ENCODE results near the gene SAMD13.

Gene SAMD13

DNA sequence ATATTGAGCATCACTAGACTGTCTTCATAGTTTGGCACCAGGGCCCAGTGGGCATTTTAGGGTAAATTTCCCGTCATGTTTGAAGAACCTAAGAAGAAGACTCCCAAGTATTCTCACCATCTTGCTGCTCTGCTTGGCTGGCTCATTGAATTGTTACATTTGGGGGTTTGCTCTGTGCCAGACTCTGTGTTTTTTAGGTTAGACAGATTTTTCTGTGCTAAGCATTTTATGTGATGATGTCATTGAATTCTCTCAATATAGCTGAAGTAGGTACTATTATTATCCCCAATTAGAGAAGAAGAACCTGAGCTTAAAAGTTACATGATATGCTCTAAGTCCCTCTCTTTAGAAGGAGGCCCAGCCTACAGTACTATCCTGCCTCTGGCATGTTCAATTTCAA is 68.8 kb downstream of the SAMD13 start:
- DNase-seq (ENCODE audit: extremely low read depth in 1 of 2, low read depth in 1 of 2), result no peak

DNA sequence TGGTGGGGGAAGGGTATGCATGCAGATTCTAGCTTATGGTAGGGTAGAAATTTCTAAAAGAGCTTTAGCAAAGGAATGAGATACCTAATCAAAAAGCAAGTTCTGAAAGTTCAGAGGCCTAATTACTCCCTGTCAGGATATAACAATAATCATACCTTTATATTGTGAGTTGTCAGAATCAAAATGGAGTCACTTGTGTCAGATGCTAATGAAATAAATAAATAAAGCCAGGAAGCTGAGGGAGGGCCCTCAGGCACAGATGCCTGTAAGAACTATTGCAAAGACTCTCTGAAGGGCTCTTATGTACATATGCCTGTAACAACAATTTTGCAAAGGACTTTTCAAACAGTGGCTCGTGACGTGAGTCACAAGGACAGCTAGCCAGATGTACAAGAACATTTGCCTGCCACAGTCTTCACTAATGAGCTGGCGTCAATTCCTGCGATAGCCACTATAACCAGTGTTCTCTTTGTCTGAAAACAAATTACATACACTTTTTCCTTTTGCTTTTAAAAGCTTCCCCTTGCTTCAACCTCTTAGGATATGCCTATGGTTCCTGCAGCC is 69.4 kb downstream of the SAMD13 start:
- no peak for DNase-seq (ENCODE audit: extremely low read depth in 1 of 2, low read depth in 1 of 2)

GRCh38 chr1:84373436-84374141 is 72.1 kb downstream of the SAMD13 start:
- no peak for DNase-seq (ENCODE audit: extremely low read depth in 1 of 2, low read depth in 1 of 2)

DNA sequence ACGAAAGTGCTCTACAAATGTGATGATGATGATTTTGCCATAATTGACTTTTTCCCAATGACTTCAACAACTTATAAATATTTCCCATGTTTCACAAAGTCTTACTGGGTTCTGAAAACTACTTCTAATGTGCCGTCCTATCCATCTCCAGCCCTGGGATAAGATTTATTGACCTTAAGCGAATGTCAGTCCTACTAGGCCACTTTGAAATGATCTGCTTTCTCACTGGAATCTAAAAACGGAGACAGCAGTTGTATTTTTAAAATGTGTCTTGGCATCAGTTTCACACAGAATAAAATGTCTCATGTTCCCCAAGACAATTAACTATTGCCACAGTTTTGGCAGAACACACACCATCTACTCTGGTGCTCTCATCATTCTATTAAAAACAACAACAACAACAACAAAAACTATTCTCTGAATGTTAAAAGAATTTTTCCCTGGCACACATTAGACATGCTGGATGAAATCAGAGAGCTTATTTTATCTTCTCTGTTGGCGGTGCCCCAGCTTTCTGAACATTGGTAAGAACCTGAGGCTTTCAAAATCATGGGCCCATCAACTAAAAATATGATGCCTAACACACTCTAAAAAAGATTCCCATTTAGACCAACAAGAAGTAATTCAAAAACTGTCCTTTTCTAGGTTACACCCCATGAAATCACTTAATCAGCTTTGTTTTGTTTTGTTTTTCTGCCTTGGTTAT is 73.6 kb downstream of the SAMD13 start:
- no peak for DNase-seq (ENCODE audit: extremely low read depth in 1 of 2, low read depth in 1 of 2)

GRCh38 chr1:84376000-84376910 is 74.7 kb downstream of the SAMD13 start:
- no peak for DNase-seq (ENCODE audit: extremely low read depth in 1 of 2, low read depth in 1 of 2)

DNA sequence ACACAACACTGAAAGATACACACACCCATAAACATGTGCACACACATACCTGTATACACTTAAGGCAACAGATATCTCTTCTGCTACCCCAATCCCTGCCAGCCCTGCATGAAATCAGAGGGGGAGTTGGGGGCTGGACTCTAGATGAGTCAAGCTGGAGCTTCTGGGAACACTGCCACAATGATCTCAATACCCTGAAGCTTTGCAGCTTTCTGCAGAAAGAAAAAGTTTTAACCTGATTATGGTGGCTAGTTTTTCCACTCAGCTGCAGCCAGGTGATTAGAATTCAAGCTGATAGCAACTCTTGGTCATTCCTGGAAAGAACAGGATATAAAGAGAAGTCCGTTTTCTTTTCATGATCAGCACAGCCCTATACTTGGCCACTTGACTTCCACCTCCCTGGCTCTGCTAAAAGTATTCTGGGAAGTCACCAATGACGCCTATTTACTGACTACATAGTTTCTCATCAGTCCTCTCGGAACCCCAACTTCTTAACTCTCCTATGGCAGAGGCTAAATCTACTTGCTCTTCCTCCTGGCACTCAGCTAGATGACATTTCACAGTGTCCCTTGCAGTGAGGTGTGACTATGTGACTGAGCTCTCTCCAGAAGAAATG is 76.1 kb downstream of the SAMD13 start:
- no peak for DNase-seq (ENCODE audit: extremely low read depth in 1 of 2, low read depth in 1 of 2)

- DNase-seq (ENCODE audit: extremely low read depth in 1 of 2, low read depth in 1 of 2), result no peak
These were observed 77.8 kb downstream of the SAMD13 start for GRCh38 chr1:84379138-84379916.

DNA sequence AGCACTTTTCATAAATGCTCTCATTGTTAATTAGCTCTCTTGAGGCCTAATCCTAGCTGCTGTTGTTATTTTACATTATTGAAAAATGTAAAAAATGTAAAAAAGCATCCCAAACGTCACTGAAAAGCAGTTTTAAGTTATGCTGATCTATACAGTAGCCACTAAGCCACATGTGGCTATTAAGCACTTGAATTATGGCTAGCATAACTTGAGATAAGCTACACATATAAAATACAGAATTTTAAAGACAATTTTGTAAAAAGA is 78.3 kb downstream of the SAMD13 start:
- DNase-seq (ENCODE audit: extremely low read depth in 1 of 2, low read depth in 1 of 2), result no peak

GRCh38 chr1:84382127-84382526 is 80.6 kb downstream of the SAMD13 start:
- DNase-seq (ENCODE audit: extremely low read depth in 1 of 2, low read depth in 1 of 2), result no peak

GRCh38 chr1:84385347-84385746 is 83.8 kb downstream of the SAMD13 start:
- DNase-seq (ENCODE audit: extremely low read depth in 1 of 2, low read depth in 1 of 2), result no peak

DNA sequence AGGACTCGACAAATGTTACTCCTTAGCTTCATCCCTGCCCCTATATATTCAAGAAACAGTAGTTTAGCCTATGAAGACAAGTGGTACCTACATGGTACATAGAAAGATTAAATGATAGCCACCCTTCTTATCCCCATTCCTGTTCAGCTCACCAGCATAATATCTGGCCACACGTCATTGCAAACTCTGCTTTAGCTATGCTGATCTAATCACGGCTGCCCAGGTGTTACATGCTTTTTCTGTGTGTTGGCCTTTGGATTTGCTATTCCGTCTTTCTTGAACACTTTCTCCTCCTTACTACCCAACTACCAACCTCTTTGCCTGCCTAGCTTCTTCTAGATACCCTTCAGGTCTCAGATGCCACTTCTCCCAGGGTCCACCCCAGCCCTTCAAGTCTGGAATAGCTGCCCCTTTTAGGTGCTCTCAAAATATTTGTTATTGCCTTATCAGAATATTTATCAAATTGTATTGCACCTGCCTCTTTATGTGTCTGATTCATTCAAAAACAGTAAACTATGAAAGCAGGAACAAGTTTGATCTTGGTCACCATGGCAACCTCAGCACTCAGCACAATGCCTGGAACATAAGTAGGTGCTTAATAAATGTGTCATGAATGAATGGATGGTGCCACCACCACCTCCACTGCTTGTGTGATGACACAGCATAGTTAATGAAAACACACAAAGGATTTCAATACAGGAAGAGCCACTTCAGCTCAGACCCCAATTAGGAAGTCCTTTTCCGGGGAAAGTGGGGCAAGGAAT is 85.4 kb downstream of the SAMD13 start:
- no peak for DNase-seq (ENCODE audit: extremely low read depth in 1 of 2, low read depth in 1 of 2)

DNA sequence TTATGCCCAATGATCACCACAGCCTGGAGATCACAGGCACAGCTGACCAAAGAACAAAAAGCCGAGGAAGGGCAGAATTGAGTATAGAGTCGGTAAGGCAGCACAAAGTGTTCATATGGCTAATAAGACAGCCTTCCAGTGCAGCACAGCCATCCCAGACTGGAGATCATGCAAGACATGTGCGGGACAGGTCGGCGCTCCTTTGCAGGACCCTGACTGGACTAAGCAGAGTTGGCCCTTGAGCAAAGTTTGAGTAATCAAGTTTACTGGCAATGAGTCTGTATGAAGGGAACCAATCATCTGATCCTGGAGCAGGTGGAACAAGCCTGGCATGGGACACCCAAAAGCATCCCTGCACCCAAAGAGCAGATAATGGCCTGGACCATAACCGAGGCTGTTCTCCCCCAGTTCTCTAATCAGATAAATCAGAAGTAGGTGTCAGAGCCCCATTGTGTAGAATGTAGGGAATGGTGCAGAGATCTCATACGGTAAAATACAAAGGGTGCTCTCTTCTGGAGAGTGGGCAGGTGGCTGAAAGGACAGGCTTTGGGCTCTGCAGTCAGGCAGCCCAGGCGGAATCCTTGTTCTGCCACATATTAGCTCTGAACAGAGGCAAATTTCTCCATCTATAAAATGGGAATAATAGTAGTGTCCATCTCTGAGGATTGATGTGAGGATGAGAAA is 86.1 kb downstream of the SAMD13 start:
- no peak for DNase-seq (ENCODE audit: extremely low read depth in 1 of 2, low read depth in 1 of 2)

DNA sequence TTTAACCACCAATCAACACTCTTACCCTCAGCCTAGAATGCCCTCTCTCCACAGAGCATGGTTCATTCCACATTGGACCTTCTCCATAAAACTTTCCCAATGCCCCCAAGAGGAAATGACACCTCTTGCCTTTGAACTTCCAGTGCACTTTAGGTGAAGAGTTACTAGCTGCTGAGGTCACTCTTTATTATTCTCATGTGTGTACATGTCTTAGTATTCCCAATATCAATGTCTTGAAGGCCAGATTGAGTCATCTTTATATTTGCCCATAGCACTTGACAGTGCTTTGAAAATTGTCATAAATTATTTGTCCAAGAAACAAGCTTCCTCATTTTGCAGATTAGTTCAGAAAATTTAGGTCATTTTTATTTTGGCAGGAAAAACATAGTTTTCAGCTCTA is 88.7 kb downstream of the SAMD13 start:
- DNase-seq (ENCODE audit: extremely low read depth in 1 of 2, low read depth in 1 of 2), result no peak

DNA sequence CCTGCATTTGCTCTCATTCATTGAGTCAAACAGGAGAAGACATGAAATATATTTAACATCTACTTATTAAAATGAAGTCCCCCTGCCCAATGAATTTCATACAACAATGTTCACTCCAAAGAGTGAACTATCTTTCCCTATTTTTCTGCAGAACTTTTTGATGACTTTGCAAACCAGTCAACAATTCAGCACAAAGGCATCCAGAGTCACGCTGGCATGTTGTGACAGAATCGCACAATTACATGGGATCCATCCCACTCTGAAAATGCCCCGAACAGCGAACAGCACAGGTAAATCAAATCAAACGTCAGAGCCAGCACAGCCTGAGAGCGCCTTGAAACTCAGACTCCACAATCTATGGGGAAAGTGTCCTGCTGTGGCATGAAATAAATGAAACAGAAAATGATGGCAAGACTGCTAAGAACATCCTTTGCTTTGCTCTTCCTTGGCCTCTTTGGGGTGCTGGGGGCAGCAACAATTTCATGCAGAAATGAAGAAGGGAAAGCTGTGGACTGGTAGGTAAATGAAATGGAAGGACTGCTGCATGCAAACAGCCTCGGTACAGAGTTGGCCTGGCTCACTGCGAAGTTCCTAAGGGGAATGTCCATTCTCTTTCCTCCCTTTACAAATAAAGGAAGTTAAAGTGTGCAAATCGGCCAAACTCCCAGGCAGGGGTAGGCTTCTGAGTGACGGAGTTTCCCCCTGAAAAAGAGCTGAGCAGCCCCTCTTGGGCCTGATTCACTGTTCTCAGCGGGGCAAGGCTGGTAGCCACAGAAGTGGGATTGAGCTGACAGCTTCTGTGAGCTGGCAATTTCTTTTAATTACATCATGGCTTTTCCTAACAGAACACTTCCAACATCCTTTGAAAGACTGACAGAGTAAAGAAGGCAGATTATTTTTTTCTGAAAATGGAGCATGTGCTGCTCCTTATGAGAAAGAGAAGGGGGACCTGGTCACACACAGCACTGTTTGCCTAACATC is 97.0 kb downstream of the SAMD13 start, which contains the start of gene DNASE2B:
DNASE2B (plus strand) TSS at position 310 of the 981 bp plus-strand sequence; CDS start at position 391, 81 bp downstream.
- DNase-seq (ENCODE audit: extremely low read depth in 1 of 2, low read depth in 1 of 2), result no peak

Data from activated CD8-positive, alpha-beta memory T cell treated with anti-CD3 and anti-CD28 coated beads for 1 hour (primary cell).